Measurements from ENCODE around the gene DLG2. TPM values are rescaled to one million over a fixed set of nuclear protein-coding genes. Genes with fewer than 3 reads are reported as not detected.

The DLG2 gene
- total RNA-seq, 2 donors from 2014 or later: 5.9 to 7.4 TPM

- peak in 1 of 2 donors; percentile 50 for ATAC-seq
Measured at GRCh38 chr11:85099522-85099921, 527.6 kb downstream of the DLG2 start.

GRCh38 chr11:85098996-85099395, 528.1 kb downstream of the DLG2 start:
- intact Hi-C loops (cut with DNase I): no loop called here
- DNase-seq: no peak
- peak in 1 of 2 donors; percentile 31 for ATAC-seq

More at GRCh38 chr11:85099522-85099921, 527.6 kb downstream of the DLG2 start:
- intact Hi-C loops (cut with DNase I): no loop called here
- no peak for DNase-seq

- ATAC-seq (no peak), DNase-seq (no peak)
- intact Hi-C loops (cut with DNase I): no loop called here
Measured at GRCh38 chr11:85096939-85097338, 530.2 kb downstream of the DLG2 start.

DNA sequence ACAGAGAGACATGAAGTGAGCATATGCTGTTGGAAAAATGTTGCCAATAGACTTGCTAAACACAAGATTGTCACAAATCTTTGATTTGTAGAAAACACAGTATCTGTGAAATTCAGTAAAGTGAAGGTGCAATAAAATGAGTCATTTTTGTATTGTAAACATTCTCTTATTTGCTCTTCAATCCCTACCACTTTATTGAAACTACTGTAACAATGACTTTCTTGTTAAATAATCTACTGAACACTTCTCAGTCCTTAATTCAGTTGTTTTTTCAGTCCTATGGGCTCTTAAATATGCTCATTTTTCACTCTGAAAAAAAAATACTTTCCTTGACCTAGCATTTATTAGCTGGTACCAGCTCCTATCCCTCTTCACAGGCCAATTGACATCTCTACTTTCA, 531.9 kb downstream of the DLG2 start:
- ATAC-seq: no peak
- DNase-seq: no peak
- intact Hi-C loops (cut with DNase I): no loop called here

DNA sequence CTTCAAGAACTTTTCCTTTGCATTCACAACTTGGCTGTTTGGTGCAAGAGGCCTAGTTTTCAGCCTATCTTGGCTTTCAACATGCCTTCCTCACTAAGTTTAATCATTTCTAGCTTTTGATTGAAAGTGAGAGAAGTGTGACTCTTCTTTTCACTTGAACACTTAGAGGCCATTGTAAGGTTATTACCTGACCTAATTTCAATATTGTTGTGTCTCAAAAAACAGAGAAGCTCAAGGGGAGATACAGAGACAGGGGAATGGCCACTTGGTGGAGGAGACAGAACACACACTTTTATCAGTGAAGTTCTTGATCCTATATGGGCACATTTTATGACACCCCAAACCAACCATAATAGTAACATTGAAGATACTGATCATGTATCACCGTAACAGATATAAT, 532.3 kb downstream of the DLG2 start:
- no peak for ATAC-seq
- intact Hi-C loops (cut with DNase I): no loop called here

DNA sequence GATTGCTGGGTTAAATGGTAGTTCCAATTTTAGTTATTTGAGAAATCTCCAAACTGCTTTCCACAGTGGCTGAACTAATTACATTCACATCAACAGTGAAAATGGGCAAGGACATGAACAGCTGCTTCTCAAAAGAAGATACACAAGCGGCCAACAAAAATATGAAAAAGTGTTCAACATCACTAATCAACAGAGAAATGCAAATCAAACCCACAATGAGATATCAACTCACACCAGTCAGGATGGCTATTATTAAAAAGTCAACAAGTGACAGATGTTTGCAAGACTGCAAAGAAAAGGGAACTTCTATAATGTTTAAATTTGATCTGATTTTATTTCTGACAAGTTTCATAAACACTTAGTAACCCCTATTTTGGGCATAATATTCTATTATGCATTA, 537.5 kb downstream of the DLG2 start:
- ATAC-seq (no peak), DNase-seq (no peak)
- intact Hi-C loops (cut with DNase I): no loop called here

More for the DNA sequence above, 532.3 kb downstream of the DLG2 start:
- no peak for DNase-seq

DNA sequence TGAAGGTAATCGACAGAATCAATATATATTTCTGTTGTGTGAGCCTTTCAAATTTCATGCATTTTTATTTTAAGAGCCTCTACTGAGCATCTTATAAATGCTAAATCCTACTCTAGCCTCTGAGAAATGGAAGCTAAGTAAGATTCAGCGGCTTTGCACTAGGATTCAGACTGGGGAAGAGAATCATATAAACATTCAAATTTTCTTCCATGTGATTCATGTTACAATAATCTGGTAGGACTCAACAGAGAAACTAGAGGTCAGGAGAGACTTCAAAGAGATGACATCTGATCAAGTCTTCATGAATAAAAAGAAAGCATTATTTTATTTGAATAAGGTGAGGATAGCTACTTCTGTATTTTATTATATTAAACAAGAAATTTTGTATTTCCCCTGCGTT, 538.9 kb downstream of the DLG2 start:
- DNase-seq: no peak
- ATAC-seq: no peak
- intact Hi-C loops (cut with DNase I): no loop called here

- ATAC-seq: no peak
- intact Hi-C loops (cut with DNase I): no loop called here
- no peak for DNase-seq
Measured at GRCh38 chr11:85086504-85087284, 540.5 kb downstream of the DLG2 start.

- DNase-seq (no peak), ATAC-seq (peak; percentile 78 to 95)
- intact Hi-C loops (cut with DNase I): no loop called here
Measured at GRCh38 chr11:85076535-85077330, 550.4 kb downstream of the DLG2 start.

- intact Hi-C loops (cut with DNase I): no loop called here
- ATAC-seq: no peak
- DNase-seq: no peak
Measured at GRCh38 chr11:85062659-85063058, 564.5 kb downstream of the DLG2 start.

DNA sequence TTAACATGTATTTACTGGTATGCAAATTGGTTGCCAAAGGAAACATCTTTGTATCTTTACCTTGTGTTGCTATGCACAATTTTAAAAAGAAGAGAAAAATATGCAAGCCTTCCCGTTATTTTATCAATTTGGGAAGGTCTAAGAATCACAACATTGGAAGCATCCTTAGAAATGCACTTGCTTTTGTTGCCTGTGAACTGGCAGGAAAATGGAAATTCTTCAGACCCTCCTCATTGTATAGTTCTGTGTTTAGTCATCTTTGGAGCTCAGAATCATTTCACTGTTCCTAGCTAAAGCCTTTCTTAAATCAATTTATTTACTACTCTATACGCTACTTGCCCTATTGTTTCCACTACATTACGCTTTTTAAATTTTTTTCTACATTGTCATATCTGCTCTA, 574.5 kb downstream of the DLG2 start:
- no peak for DNase-seq
- intact Hi-C loops (cut with DNase I): no loop called here
- no peak for ATAC-seq

DNA sequence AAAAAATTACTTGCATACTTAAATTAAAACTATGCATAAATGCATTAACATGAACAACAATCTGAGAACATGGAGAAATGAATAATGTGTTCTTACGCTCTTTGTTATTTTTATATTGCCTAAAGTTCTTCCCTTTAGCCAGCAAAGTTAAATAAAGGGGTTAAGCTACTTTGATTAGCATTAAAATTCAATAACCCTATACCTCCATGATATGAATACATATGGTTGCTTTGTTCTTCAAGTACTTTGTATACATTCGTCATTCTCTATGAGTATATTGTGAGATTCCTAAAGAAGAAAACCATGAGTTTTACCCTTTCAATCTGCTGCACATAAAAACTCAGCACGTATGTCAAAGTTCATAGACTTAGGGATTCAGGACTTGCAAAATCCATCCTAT, 578.3 kb downstream of the DLG2 start:
- intact Hi-C loops (cut with DNase I): no loop called here
- DNase-seq (no peak), ATAC-seq (no peak)

- DNase-seq: no peak
- ATAC-seq: no peak
- intact Hi-C loops (cut with DNase I): no loop called here
Measured at GRCh38 chr11:85045716-85046115, 581.4 kb downstream of the DLG2 start.

- ATAC-seq: no peak
- intact Hi-C loops (cut with DNase I): no loop called here
- no peak for DNase-seq
Measured at GRCh38 chr11:85044911-85045310, 582.2 kb downstream of the DLG2 start.

DNA sequence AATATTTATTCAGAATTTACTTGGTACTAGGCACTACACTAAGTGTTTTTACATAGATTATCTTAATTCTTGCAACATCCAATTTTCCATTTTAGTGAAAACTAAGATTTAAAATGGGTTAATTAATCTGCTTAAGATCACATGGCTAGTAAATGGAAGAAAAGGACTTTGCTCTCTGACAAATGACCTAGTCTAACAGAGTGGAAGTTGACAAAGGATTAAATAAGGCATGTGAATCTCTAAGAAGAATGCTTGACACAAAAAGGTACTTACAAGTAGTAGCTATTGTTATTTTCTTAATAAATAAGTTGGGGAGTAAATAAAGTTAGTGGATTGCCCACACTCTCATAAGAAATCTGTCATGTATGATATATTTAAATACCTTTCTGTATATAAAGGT, 584.8 kb downstream of the DLG2 start:
- ATAC-seq: no peak
- intact Hi-C loops (cut with DNase I): no loop called here
- DNase-seq: no peak

DNA sequence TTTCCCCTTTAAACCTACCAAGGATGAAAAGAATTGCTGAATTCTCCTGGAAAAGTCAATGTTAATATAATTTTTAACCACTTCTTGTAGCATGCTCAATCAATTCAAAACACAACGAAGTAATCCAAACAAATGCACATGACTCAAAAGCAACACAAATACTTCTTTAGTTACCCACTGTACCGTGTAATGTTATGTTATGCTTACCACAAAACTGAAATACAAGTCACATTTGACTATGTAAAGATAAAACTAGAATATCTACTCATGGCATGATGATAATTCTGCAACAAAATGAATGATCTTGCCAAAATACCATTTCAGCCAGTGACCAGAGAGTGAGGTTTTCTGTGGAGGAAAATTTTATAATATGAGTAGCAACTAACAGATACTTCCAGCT, 587.0 kb downstream of the DLG2 start:
- intact Hi-C loops (cut with DNase I): no loop called here
- no peak for ATAC-seq

GRCh38 chr11:85029964-85030363, 597.2 kb downstream of the DLG2 start:
- ATAC-seq (no peak), DNase-seq (no peak)
- intact Hi-C loops (cut with DNase I): no loop called here

More for the DNA sequence above, 587.0 kb downstream of the DLG2 start:
- DNase-seq: no peak

GRCh38 chr11:85028329-85029101, 598.6 kb downstream of the DLG2 start:
- ATAC-seq (no peak), DNase-seq (no peak)

GRCh38 chr11:85027346-85027745, 599.8 kb downstream of the DLG2 start:
- DNase-seq: no peak
- no peak for ATAC-seq
- intact Hi-C loops (cut with DNase I): no loop called here

More at GRCh38 chr11:85028329-85029101, 598.6 kb downstream of the DLG2 start:
- intact Hi-C loops (cut with DNase I): no loop called here

- DNase-seq (no peak), ATAC-seq (no peak)
- intact Hi-C loops (cut with DNase I): no loop called here
Measured at GRCh38 chr11:85021058-85021457, 606.1 kb downstream of the DLG2 start.
